Measurements from ENCODE around the gene RHOF.
"Not testable (repeated sequence)": the region's sequence is repeated elsewhere in the genome, so short reads cannot be mapped to it uniquely, and the experiment has no call there.

RHOF gene

DNA sequence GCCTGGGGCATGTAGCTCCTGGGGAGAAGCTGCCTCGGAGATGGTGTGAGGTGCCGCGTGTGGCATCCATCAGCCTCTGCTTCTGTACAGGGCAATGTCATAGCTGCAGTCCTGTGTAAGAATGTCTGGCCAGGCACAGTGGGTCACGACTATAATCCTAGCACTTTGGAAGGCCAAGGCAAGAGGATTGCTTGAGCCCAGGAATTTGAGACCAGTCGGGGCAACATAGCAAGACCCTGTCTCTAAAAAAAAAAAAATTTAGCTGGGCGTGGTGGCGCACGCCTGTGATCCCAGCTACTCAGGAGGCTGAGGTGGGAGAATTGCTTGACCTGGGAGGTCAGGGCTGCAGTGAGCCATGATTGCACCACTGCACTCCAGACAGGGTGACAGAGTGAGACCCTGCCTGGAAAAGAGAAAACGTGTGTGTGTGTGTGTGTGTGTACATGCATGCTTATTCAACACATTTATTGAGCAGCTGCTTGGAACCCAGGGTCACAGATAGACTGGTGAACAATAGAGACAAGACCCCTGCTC is 24.1 kb downstream of the RHOF start:
- Histone ChIP-seq H4K20me1 (no peaks in the 10 kb centered on the region), H3K27ac (peak overlapping the region; percentile 76), H3K9me3 (no peaks in the 10 kb centered on the region), H3K9ac (peak overlapping the region; percentile 30; the same call in 1 of the 2 replicates), H3K36me3 (peaks cover 19% of the 10 kb centered on the region; the same call in 1 of the 2 replicates), H3K4me2 (peak overlapping the region; percentile 75), H3K27me3 (no peaks in the 10 kb centered on the region), H3K4me3 (no peak overlapping the region), H3K4me1 (peaks cover 67% of the 10 kb centered on the region)
- no peak for TF ChIP-seq Cebpa-rat (IDR thresholded peaks at IDR 0.05)

DNA sequence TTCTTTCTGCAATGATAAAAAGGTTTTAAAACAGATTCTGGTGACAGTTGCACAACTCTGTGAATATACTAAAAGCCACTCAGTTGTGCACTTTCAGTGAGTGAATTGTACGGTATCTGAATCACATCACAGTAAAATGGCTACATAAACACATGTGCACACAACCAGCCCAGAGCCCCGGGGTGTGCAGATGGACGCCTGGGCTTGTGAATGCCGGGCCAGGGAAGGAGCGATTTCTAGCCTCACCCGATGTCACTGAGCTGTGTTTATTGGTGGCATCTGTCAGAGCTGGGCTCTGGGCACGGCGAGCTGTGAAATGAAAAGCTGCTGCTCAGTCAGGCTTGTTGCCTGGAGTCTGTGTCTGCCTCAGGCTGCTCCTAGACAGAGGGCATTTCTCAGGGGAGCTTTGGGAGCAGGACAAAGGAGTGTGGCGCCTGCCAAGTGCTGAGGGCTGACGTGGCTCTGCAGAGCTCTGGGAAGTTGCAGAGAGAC is 25.9 kb downstream of the RHOF start:
- peak overlapping the region; percentile 58 for H3K9ac ChIP-seq
- H3K4me1 ChIP-seq, result peaks cover 58% of the 10 kb centered on the region
- peaks cover 28% of the 10 kb centered on the region for H3K36me3 ChIP-seq
- no peaks in the 10 kb centered on the region for H3K9me3 ChIP-seq
- H3K27me3 ChIP-seq, result no peaks in the 10 kb centered on the region
- no peak overlapping the region for H3K4me3 ChIP-seq
- peak overlapping the region; percentile 77 for H3K4me2 ChIP-seq
- peak overlapping the region; percentile 49 for H3K27ac ChIP-seq
- no peaks in the 10 kb centered on the region for H4K20me1 ChIP-seq
- TF ChIP-seq Cebpa-rat (IDR thresholded peaks at IDR 0.05), result no peak

DNA sequence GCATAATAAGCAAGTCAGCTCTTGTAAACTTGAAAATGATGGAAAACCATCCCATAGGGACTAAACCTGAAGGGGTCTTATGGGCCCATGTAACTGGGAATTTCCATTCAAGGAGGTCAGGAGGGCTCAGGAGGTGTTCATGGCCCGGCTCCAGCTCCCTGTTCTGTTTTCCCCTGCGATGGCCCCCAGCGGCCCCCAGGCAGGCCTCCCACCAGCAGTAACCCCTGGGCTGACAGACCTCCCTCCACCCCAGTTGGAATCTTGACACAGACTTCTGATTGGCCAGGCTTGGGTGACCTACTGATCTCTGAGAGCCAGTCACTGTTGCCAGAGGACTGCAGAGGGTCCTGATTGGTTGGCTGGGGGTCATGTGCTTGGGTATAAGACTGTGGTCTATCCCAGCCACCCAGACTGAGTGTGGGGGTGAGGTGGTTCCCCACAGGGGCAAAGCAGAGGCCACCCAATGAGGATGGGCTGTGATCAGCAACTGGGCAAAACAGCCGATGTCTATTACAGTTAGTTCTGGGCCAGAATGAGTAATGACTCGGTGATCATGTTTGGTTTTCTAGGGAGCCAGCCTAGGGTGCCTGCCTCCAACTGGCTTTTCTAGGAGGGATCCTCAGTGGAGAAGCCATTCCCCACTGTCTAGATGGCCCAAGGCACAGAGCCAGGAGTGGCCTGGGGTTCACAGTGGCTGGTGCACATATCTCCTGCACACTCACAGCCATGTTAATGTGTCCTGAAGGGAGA is 27.0 kb downstream of the RHOF start:
- no peak overlapping the region for H3K4me3 ChIP-seq

DNA sequence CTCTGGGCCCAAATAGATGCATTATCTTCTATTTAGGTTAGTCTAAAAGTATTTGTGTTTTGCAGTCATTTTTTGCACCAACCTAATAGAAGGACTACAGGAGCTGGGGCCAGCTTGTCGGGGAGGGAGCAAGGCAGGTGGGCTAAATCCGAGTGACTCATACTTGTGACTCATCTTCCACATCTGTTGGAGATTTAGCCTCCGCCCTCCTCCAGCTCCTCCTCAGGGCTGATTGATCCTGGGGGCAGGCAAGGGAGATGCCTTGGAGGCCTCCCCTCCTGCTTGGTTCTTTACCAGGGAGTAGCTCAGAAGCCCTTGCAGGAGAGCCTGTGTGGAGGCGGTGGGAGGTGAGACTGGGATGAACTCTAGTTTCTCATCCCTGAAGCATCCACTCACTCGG is 27.9 kb downstream of the RHOF start:
- Histone ChIP-seq H3K4me1 (peaks cover 49% of the 10 kb centered on the region), H3K27ac (no peak overlapping the region), H3K9me3 (no peaks in the 10 kb centered on the region), H3K9ac (no peak overlapping the region), H3K27me3 (no peaks in the 10 kb centered on the region), H3K36me3 (peaks cover 33% of the 10 kb centered on the region), H4K20me1 (no peaks in the 10 kb centered on the region), H3K4me3 (no peak overlapping the region), H3K4me2 (no peak overlapping the region)
- TF ChIP-seq Cebpa-rat (IDR thresholded peaks at IDR 0.05), result no peak

More for the DNA sequence above, 27.0 kb downstream of the RHOF start:
- Histone ChIP-seq H3K27me3 (no peaks in the 10 kb centered on the region), H3K36me3 (peaks cover 33% of the 10 kb centered on the region), H3K9ac (no peak overlapping the region), H3K4me1 (peaks cover 55% of the 10 kb centered on the region), H3K9me3 (no peaks in the 10 kb centered on the region), H3K27ac (0 out of 2 replicates have a peak overlapping the region, but pooled peaks have one; percentile 41), H3K4me2 (peak overlapping the region; percentile 77), H4K20me1 (no peaks in the 10 kb centered on the region)
- no peak for TF ChIP-seq Cebpa-rat (IDR thresholded peaks at IDR 0.05)

DNA sequence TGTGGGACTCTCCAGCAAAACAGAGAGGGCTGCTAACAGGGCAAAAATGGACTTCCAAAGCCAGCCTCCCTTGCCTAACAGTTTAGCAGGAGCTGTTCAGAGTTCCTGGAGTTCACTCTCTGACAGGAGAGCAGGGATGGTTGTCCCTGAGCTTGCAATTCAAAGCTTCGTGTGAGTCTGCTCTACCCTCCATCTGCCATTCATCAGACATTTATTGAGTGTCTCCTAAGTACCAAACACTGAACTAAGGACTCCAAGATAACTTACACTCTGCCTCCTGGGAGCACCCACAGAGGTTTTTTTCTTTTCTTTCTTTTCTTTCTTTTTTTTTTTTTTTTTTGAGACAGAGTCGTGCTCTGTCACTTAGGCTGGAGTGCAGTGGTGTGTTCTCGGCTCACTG is 28.7 kb downstream of the RHOF start:
- no peak overlapping the region for H3K4me3 ChIP-seq
- H3K36me3 ChIP-seq, result peaks cover 33% of the 10 kb centered on the region
- no peak overlapping the region for H3K9ac ChIP-seq
- H4K20me1 ChIP-seq, result no peaks in the 10 kb centered on the region
- no peaks in the 10 kb centered on the region for H3K27me3 ChIP-seq
- no peaks in the 10 kb centered on the region for H3K9me3 ChIP-seq
- peaks cover 42% of the 10 kb centered on the region for H3K4me1 ChIP-seq
- no peak overlapping the region for H3K4me2 ChIP-seq
- TF ChIP-seq Cebpa-rat (IDR thresholded peaks at IDR 0.05), result no peak
- H3K27ac ChIP-seq, result no peak overlapping the region

DNA sequence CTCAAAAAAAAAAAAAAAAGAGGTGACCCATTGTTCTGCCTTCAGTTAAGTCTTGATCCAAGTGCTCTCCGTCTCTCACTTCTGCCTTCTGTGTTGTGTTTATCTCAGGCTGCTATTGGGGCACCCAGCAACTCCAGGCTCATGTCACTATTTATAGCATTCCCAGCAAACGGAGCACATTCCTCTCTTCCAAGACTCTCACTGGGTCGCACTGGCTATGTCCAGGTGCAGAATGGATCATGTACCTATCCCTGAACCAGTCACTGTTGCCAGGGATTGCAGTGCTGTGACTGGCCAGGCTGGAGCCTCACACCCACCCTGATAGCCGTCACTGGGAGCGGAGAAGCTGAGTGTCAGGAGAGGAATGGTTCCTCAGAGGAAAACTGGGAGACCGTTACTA is 31.2 kb downstream of the RHOF start:
- H3K4me1 ChIP-seq, result peaks cover 22% of the 10 kb centered on the region
- TF ChIP-seq Cebpa-rat (IDR thresholded peaks at IDR 0.05), result no peak
- peaks cover 43% of the 10 kb centered on the region for H3K36me3 ChIP-seq
- H3K4me2 ChIP-seq, result no peak overlapping the region
- H3K4me3 ChIP-seq, result no peak overlapping the region
- no peaks in the 10 kb centered on the region for H3K9me3 ChIP-seq
- no peak overlapping the region for H3K9ac ChIP-seq
- no peaks in the 10 kb centered on the region for H4K20me1 ChIP-seq
- H3K27ac ChIP-seq, result no peak overlapping the region
- no peaks in the 10 kb centered on the region for H3K27me3 ChIP-seq

DNA sequence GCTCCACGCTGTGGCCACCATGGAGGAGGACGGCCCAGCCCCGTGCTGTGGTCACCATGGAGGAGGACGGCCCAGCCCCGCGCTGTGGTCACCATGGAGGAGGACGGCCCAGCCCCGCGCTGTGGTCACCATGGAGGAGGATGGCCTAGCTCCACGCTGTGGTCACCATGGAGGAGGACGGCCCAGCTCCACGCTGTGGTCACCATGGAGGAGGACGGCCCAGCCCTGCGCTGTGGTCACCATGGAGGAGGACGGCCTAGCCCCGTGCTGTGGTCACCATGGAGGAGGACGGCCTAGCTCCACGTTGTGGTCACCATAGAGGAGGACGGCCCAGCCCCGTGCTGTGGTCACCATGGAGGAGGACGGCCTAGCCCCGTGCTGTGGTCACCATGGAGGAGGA is 35.0 kb downstream of the RHOF start:
- H3K4me1 ChIP-seq, result peaks cover 33% of the 10 kb centered on the region
- not testable (repeated sequence) for H4K20me1 ChIP-seq, H3K27ac ChIP-seq, H3K4me3 ChIP-seq, H3K4me2 ChIP-seq, H3K9me3 ChIP-seq, H3K9ac ChIP-seq, H3K27me3 ChIP-seq
- H3K36me3 ChIP-seq, result peaks cover 33% of the 10 kb centered on the region

DNA sequence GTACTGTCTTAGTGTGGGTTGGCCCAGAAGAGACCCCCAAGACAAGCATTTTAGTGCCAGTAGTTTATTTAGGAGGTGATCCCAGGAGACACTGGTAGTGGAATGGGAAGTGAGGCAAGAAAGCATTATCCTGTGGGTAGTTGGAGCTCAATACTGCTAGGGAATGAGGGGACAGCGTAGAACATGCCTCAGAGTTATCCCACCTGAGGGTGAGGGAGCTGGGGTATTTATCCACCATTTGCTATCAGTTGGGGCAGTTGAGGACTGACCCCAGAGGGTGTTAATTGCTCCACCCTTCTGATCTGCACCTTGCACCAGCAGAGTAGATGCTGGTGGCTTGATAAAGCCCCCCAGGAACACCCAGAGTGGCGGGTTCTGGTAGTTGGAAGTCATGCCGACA is 37.9 kb downstream of the RHOF start:
- Histone ChIP-seq H3K9me3 (no peaks in the 10 kb centered on the region), H3K36me3 (peaks cover 44% of the 10 kb centered on the region), H3K27ac (0 out of 2 replicates have a peak overlapping the region, but pooled peaks have one; percentile 66)

DNA sequence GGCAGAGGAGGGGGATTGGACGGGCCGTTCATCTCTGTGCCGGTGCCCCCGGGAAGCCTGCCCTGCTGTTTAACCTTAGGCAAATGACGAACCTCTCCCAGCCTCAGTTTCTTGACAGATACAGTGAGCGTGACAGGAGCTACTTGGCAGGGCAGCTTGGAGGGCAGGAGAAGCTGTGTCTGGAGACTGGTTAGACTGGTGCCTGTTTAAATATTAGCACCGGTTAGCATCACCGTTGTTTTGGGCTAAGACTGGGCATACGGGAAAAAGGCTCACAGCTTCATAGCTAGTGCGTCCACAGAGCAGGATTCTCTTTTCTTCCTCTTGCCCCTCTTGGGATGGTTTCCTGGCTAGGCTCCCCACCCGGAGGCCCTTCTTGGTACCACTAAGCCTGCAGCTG is 38.7 kb downstream of the RHOF start:
- H3K27ac ChIP-seq, result no peak overlapping the region
- peaks cover 32% of the 10 kb centered on the region for H3K4me1 ChIP-seq
- peaks cover 52% of the 10 kb centered on the region for H3K36me3 ChIP-seq
- no peak overlapping the region for H3K4me3 ChIP-seq
- TF ChIP-seq Cebpa-rat (IDR thresholded peaks at IDR 0.05), result no peak
- H3K9ac ChIP-seq, result no peak overlapping the region
- H3K9me3 ChIP-seq, result no peaks in the 10 kb centered on the region
- H3K27me3 ChIP-seq, result no peaks in the 10 kb centered on the region
- no peak overlapping the region for H3K4me2 ChIP-seq
- no peaks in the 10 kb centered on the region for H4K20me1 ChIP-seq

More for the DNA sequence above, 37.9 kb downstream of the RHOF start:
- TF ChIP-seq Cebpa-rat (IDR thresholded peaks at IDR 0.05), result no peak
- no peaks in the 10 kb centered on the region for H3K27me3 ChIP-seq
- peaks cover 29% of the 10 kb centered on the region for H3K4me1 ChIP-seq
- H3K4me2 ChIP-seq, result peak overlapping the region; percentile 53
- H3K9ac ChIP-seq, result no peak overlapping the region
- H3K4me3 ChIP-seq, result no peak overlapping the region
- no peaks in the 10 kb centered on the region for H4K20me1 ChIP-seq

DNA sequence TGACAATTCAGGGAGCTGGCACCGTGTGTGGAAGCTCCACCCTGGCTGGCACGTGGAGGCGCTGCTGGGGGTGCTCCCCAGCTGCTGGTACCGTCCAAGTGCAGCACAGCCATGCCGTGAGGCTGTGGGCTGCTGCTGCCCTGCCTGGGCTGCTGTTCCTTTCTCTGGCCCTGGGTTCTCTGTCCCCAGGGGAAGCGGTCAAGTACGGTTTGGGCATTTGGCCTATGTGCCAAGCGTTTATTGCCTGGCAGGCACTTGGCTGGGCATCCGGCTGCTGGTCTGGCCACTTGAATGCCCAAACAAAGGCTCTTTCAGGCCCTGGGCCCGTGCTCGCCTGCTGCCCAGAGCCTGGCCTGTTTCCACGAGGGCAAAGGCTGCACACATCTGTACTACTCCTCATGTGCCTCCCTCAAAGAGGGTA is 39.6 kb downstream of the RHOF start:
- peaks cover 60% of the 10 kb centered on the region for H3K36me3 ChIP-seq
- no peaks in the 10 kb centered on the region for H3K27me3 ChIP-seq
- peaks cover 32% of the 10 kb centered on the region for H3K4me1 ChIP-seq
- no peak overlapping the region for H3K4me3 ChIP-seq
- H4K20me1 ChIP-seq, result no peaks in the 10 kb centered on the region
- no peaks in the 10 kb centered on the region for H3K9me3 ChIP-seq
- H3K27ac ChIP-seq, result 0 out of 2 replicates have a peak overlapping the region, but pooled peaks have one; percentile 4
- TF ChIP-seq Cebpa-rat (IDR thresholded peaks at IDR 0.05), result no peak
- H3K9ac ChIP-seq, result no peak overlapping the region
- no peak overlapping the region for H3K4me2 ChIP-seq

Measured in BLaER1 (cell line).